Endothelial cell of umbilical vein (primary cell): ENCODE results near the gene PARD6G. TPM values are rescaled to one million over a fixed set of nuclear protein-coding genes. Genes with fewer than 3 reads are reported as not detected.

Source experiments
- BruUV-seq: library from RNA; stranded (reverse); fragments of 400-500 nt; replicated peaks from 2 replicates; lab custom pipeline; 2021; lab: Mats Ljungman, UMichigan
- CTCF ChIA-PET: fragments of 300-600, 350-600 bp; sonication (Branson Sonifier 250); formaldehyde crosslinking; loops from one replicate; lab custom pipeline; 2021; ENCODE audit warnings: antibody characterized with exemption, inconsistent platforms; lab: Charles Lee
- POLR2A ChIA-PET: fragments of 300-600, 350-600 bp; sonication (Branson Sonifier 250); formaldehyde crosslinking; loops from one replicate; lab custom pipeline; 2021; ENCODE audit warnings: antibody characterized with exemption, inconsistent platforms; lab: Charles Lee
- DNase-seq: peaks from one replicate; pipeline ENCODE4 v3.0.0-alpha.2; 2011; ENCODE audit warnings: low read depth, low spot score
- FAIRE-seq: peaks from 2 replicates; lab custom pipeline; 2011; peaks lifted over from hg19 to GRCh38; lab: Jason Lieb, UNC
- H2AFZ ChIP-seq: 2 replicates; pipeline ENCODE4 v1.6.0; 2012; ENCODE audit warnings: low read depth, low read length, control low read depth, inconsistent platforms
- H3K27ac ChIP-seq: 2 replicates; pipeline ENCODE4 v1.5.1; 2011; ENCODE audit warnings: low read depth, mild to moderate bottlenecking, control low read depth, low read length, moderate library complexity; ENCODE audit not compliant: insufficient read depth
- H3K27me3 ChIP-seq, 2 experiments: 2 replicates each; pipeline versions ENCODE4 v1.6.0 to v1.6.1; 2011; ENCODE audit warnings: low read length in 2 of 2, mixed read lengths in 1 of 2; ENCODE audit not compliant: control insufficient read depth in 2 of 2, insufficient read depth in 2 of 2
- H3K36me3 ChIP-seq, 2 experiments: 2 replicates in 1 of 2; 3 replicates in 1 of 2; pipeline ENCODE4 v1.5.1; 2011; ENCODE audit warnings: low read length in 2 of 2, mild to moderate bottlenecking in 1 of 2, moderate library complexity in 1 of 2; ENCODE audit not compliant: control insufficient read depth in 2 of 2, insufficient read depth in 2 of 2; ENCODE audit errors: extremely low read depth in 1 of 2
- H3K4me1 ChIP-seq: 3 replicates; pipeline ENCODE4 v1.5.1; 2011; ENCODE audit warnings: mild to moderate bottlenecking, low read length; ENCODE audit not compliant: control insufficient read depth, insufficient read depth; ENCODE audit errors: extremely low read depth
- H3K4me2 ChIP-seq: 2 replicates; pipeline ENCODE4 v1.6.1; 2011; ENCODE audit warnings: low read length, control low read depth, mixed read lengths; ENCODE audit not compliant: insufficient read depth
- H3K4me3 ChIP-seq, 3 experiments: fragments of 200-600 bp in 1 of 3; sonication (generic), shearing (Covaris generic) in 1 of 3; replicated peaks in 1 of 3; 2 replicates each; pipeline ENCODE4 v1.5.1; 2011 to 2016; ENCODE audit warnings: control low read depth in 3 of 3, low read length in 3 of 3, mild to moderate bottlenecking in 2 of 3, inconsistent platforms in 1 of 3, low read depth in 1 of 3, moderate library complexity in 1 of 3; ENCODE audit not compliant: insufficient read depth in 1 of 3
- H3K79me2 ChIP-seq: 2 replicates; pipeline ENCODE4 v1.6.0; 2012; ENCODE audit warnings: low read length, inconsistent platforms; ENCODE audit not compliant: control insufficient read depth, insufficient read depth
- H3K9ac ChIP-seq: replicated peaks from 2 replicates; pipeline ENCODE3; 2011; ENCODE audit warnings: low read length, control low read depth; ENCODE audit not compliant: insufficient read depth; ENCODE audit errors: extremely low read depth
- H3K9me1 ChIP-seq: replicated peaks from 3 replicates; pipeline ENCODE4 v1.6.0; 2011; ENCODE audit warnings: mild to moderate bottlenecking, low read length; ENCODE audit not compliant: control insufficient read depth, insufficient read depth; ENCODE audit errors: extremely low read depth
- H3K9me3 ChIP-seq: replicated peaks from 2 replicates; pipeline ENCODE4 v1.5.1; 2012; ENCODE audit warnings: low read length, inconsistent platforms; ENCODE audit not compliant: control insufficient read depth, insufficient read depth
- H4K20me1 ChIP-seq: replicated peaks from 2 replicates; pipeline ENCODE3; 2011; ENCODE audit warnings: mild to moderate bottlenecking, low read length; ENCODE audit not compliant: control insufficient read depth, insufficient read depth; ENCODE audit errors: extremely low read depth
- CTCF ChIP-seq, 2 donors: IDR thresholded peaks; 1 replicate in 1 of 2; 2 replicates in 1 of 2; pipeline ENCODE4 v1.5.1; 2011; ENCODE audit warnings: low read length in 2 of 2, mild to moderate bottlenecking in 2 of 2, moderate library complexity in 2 of 2, control low read depth in 1 of 2, inconsistent platforms in 1 of 2, low read depth in 1 of 2; ENCODE audit not compliant: insufficient read depth in 1 of 2; ENCODE audit errors: extremely low read depth in 1 of 2
- EZH2 ChIP-seq: IDR thresholded peaks from 2 replicates; pipeline ENCODE4 v1.6.1; 2012; ENCODE audit warnings: borderline replicate concordance, low read depth, mild to moderate bottlenecking, moderate library complexity, low read length, inconsistent platforms; ENCODE audit not compliant: severe bottlenecking
- FOS ChIP-seq: IDR thresholded peaks from 2 replicates; pipeline ENCODE4 v1.6.1; 2011; ENCODE audit warnings: mild to moderate bottlenecking, low read length, moderate library complexity, borderline replicate concordance; ENCODE audit not compliant: insufficient read depth
- GATA2 ChIP-seq: IDR thresholded peaks from 2 replicates; pipeline ENCODE4 v1.7.0; 2011; ENCODE audit warnings: low read depth, mild to moderate bottlenecking, moderate library complexity, mixed read lengths, low read length; ENCODE audit not compliant: insufficient read length, insufficient read depth
- JUN ChIP-seq: IDR thresholded peaks from 2 replicates; pipeline ENCODE4 v1.6.1; 2011; ENCODE audit warnings: borderline replicate concordance, low read depth; ENCODE audit not compliant: insufficient read length, insufficient read depth
- MAX ChIP-seq: IDR thresholded peaks from 2 replicates; pipeline ENCODE4 v1.6.1; 2011; ENCODE audit not compliant: insufficient read depth, insufficient read length
- MYC ChIP-seq: IDR thresholded peaks from one replicate; pipeline ENCODE4 v1.6.1; 2011; ENCODE audit warnings: mild to moderate bottlenecking, low read depth, low read length
- POLR2A ChIP-seq: IDR thresholded peaks from 2 replicates; pipeline ENCODE4 v1.6.1; 2012; ENCODE audit warnings: low read depth, mild to moderate bottlenecking, control low read depth, low read length
- POLR2AphosphoS5 ChIP-seq: IDR thresholded peaks from 2 replicates; pipeline ENCODE4 v1.6.1; 2012; ENCODE audit warnings: low read depth, mild to moderate bottlenecking, control low read depth, low read length, moderate library complexity; ENCODE audit not compliant: insufficient read depth
- dilution Hi-C: fragments of 300-500 bp; cut with MboI; formaldehyde crosslinking; loops from one replicate; pipeline ENCODE4 v1.15.0; 2019; ENCODE audit warnings: low sequenced_read_pairs; ENCODE audit not compliant: extremely low pct_ligation_motif_present
- intact Hi-C: fragments of 100-400 bp; cut with micrococcal nuclease; formaldehyde crosslinking; loops from one replicate; pipeline ENCODE4 v1.10.0; 2022
- polyA plus RNA-seq, 4 experiments: library from polyadenylated mRNA; depleted of rRNA in 3 of 4; stranded (reverse) in 3 of 4; unstranded in 1 of 4; fragments of >200 nt; gene quantifications; 2 replicates each; pipeline versions ENCODE4 v1.2.1 to v1.2.3, GENCODE V29; 2011 to 2012; ENCODE audit warnings: missing spikeins in 1 of 4
- total RNA-seq: library from RNA; stranded (reverse); gene quantifications from 2 replicates; pipeline ENCODE4 v1.2.3, GENCODE V29; 2021

PARD6G gene
- total and polyA plus RNA-seq, 2 donors (not counting 3 experiments of a cell fraction or from before 2014, with no cell fraction given): 1.2 to 1.8 TPM

GRCh38 chr18:80119111-80119510 lies 128.2 kb downstream of the PARD6G start:
- no peaks in the 10 kb centered on the region for H3K27me3 ChIP-seq
- peaks cover 2 to 5% of the 10 kb centered on the region in 2 experiments for H3K36me3 ChIP-seq
- no peak for TF ChIP-seq EZH2
- no peak for TF ChIP-seq POLR2AphosphoS5
- no peak for TF ChIP-seq FOS
- no peak for TF ChIP-seq JUN
- no peak for TF ChIP-seq GATA2
- TF ChIP-seq CTCF (IDR thresholded peaks at IDR 0.05; ENCODE audit: extremely low read depth in 1 of 2, insufficient read depth in 1 of 2, low read depth in 1 of 2, low read length in 2 of 2): no peak
- no peak for TF ChIP-seq POLR2A
- no peak for TF ChIP-seq MYC
- TF ChIP-seq MAX: no peak
- POLR2A ChIA-PET: no interaction called here
- no peak overlapping the region for H3K9ac ChIP-seq
- H3K27ac ChIP-seq: no peak overlapping the region
- no peak overlapping the region for H3K4me2 ChIP-seq
- dilution Hi-C loops (no loop called here), intact Hi-C loops (no loop called here)
- H3K9me3 ChIP-seq: no peaks in the 10 kb centered on the region
- H3K4me3 ChIP-seq: no peak overlapping the region
- H4K20me1 ChIP-seq: peaks cover 7% of the 10 kb centered on the region
- no peak for DNase-seq
- CTCF ChIA-PET: no interaction called here
- BruUV-seq: no TSS peak
- FAIRE-seq: no peak
- H2AFZ ChIP-seq: no peak overlapping the region
- no peaks in the 10 kb centered on the region for H3K9me1 ChIP-seq
- H3K79me2 ChIP-seq: peaks cover 75% of the 10 kb centered on the region
- H3K4me1 ChIP-seq: no peaks in the 10 kb centered on the region
